DMS114 treated with DMSO at 0.1 percent for 48 hours (cell line): ENCODE results near the gene ROPN1B.

Experiments
- DNase-seq: peaks from one replicate; lab custom pipeline; 2025; ENCODE audit not compliant: unreplicated experiment; lab: John Stamatoyannopoulos, UW

Gene ROPN1B

GRCh38 chr3:126026761-126027160 is 57.8 kb downstream of the ROPN1B start:
- DNase-seq = no peak

GRCh38 chr3:126028096-126028495 is 59.1 kb downstream of the ROPN1B start:
- DNase-seq = no peak

- DNase-seq = no peak
Observed at GRCh38 chr3:126029241-126029640, 60.3 kb downstream of the ROPN1B start.

- DNase-seq = no peak
Observed at GRCh38 chr3:126030455-126030854, 61.5 kb downstream of the ROPN1B start.

- DNase-seq = no peak
Observed at GRCh38 chr3:126031981-126032471, 63.0 kb downstream of the ROPN1B start.
